Activated naive CD4-positive, alpha-beta T cell (primary cell): ENCODE measurements around the gene DOCK4.

Source experiments
- DNase-seq, 4 experiments: peaks; one replicate each; lab custom pipeline; 2025; lab: John Stamatoyannopoulos, UW

DOCK4 gene

GRCh38 chr7:112214883-112215282 lies 8.7 kb upstream of the DOCK4 start:
- no peak for DNase-seq

- no peak for DNase-seq
These were observed 8.1 kb upstream of the DOCK4 start for GRCh38 chr7:112214268-112214667.

GRCh38 chr7:112213735-112214134 lies 7.5 kb upstream of the DOCK4 start:
- DNase-seq = no peak

- DNase-seq = no peak
These were observed 6.4 kb upstream of the DOCK4 start for GRCh38 chr7:112212571-112212970.

- DNase-seq = no peak
These were observed 5.2 kb upstream of the DOCK4 start for GRCh38 chr7:112211348-112211907.

- DNase-seq = no peak
These were observed 1.6 kb upstream of the DOCK4 start for GRCh38 chr7:112207765-112208164.

- no peak for DNase-seq
These were observed 893 bp upstream of the DOCK4 start for GRCh38 chr7:112206991-112207592.

GRCh38 chr7:112205343-112206237 lies 609 bp downstream of the DOCK4 start:
- peak in 2 of 4 experiments; percentile 19 to 39 for DNase-seq

- no peak for DNase-seq
These were observed 1.5 kb downstream of the DOCK4 start for GRCh38 chr7:112204499-112205342.

GRCh38 chr7:112203365-112203739 lies 2.8 kb downstream of the DOCK4 start:
- no peak for DNase-seq

- DNase-seq = peak in 1 of 4 experiments; percentile 13
These were observed 3.4 kb downstream of the DOCK4 start for GRCh38 chr7:112202816-112203215.

- no peak for DNase-seq
These were observed 4.4 kb downstream of the DOCK4 start for GRCh38 chr7:112201839-112202238.

GRCh38 chr7:112201411-112201810 lies 4.8 kb downstream of the DOCK4 start:
- no peak for DNase-seq

- no peak for DNase-seq
These were observed 6.5 kb downstream of the DOCK4 start for GRCh38 chr7:112199672-112200071.

- no peak for DNase-seq
These were observed 7.1 kb downstream of the DOCK4 start for GRCh38 chr7:112199035-112199655.

- DNase-seq = no peak
These were observed 8.9 kb downstream of the DOCK4 start for GRCh38 chr7:112197322-112197721.

GRCh38 chr7:112195717-112196116 lies 10.5 kb downstream of the DOCK4 start:
- no peak for DNase-seq

GRCh38 chr7:112193915-112194502 lies 12.2 kb downstream of the DOCK4 start:
- no peak for DNase-seq

- no peak for DNase-seq
These were observed 13.7 kb downstream of the DOCK4 start for GRCh38 chr7:112192236-112193154.

- DNase-seq = no peak
These were observed 16.1 kb downstream of the DOCK4 start for GRCh38 chr7:112190120-112190519.
